ENCODE results near the gene SHBG.
A peak's percentile ranks its signal among the peaks of the same experiment; 100 is the strongest.
"Not testable (repeated sequence)": the region's sequence is repeated elsewhere in the genome, so short reads cannot be mapped to it uniquely, and the experiment has no call there.

The SHBG gene

GRCh38 chr17:7612294-7612640 lies 17.7 kb upstream of the SHBG start:
- no peak for DNase-seq (ENCODE audit: low spot score)

GRCh38 chr17:7613769-7614424 lies 16.0 kb upstream of the SHBG start:
- DNase-seq (ENCODE audit: low spot score): no peak

- DNase-seq (ENCODE audit: low spot score): peak; percentile 97
Measured at GRCh38 chr17:7614425-7615264, 15.3 kb upstream of the SHBG start, which contains the start of gene FXR2. Gene FXR2 (minus strand): TSS chr17:7614897. CDS start chr17:7614532, 365 bp downstream.

- no peak for DNase-seq (ENCODE audit: low spot score)
Measured at GRCh38 chr17:7615265-7615747, 14.6 kb upstream of the SHBG start.

- DNase-seq (ENCODE audit: low spot score): no peak
Measured at GRCh38 chr17:7618608-7619007, 11.3 kb upstream of the SHBG start.

- no peak for DNase-seq (ENCODE audit: low spot score)
Measured at GRCh38 chr17:7620835-7621234, 9.1 kb upstream of the SHBG start.

GRCh38 chr17:7623661-7624060 lies 6.3 kb upstream of the SHBG start:
- DNase-seq (ENCODE audit: low spot score): no peak

- DNase-seq (ENCODE audit: low spot score): not testable (repeated sequence)
Measured at GRCh38 chr17:7625749-7626148, 4.2 kb upstream of the SHBG start.

- DNase-seq (ENCODE audit: low spot score): no peak
Measured at GRCh38 chr17:7626307-7626706, 3.6 kb upstream of the SHBG start.

GRCh38 chr17:7626956-7627249 lies 3.0 kb upstream of the SHBG start:
- DNase-seq (ENCODE audit: low spot score): no peak

GRCh38 chr17:7627250-7628121 lies 2.4 kb upstream of the SHBG start, which contains the start of gene SAT2:
Gene SAT2 (minus strand): TSS chr17:7627821. CDS start chr17:7627635, 186 bp downstream.
- DNase-seq (ENCODE audit: low spot score): peak; percentile 78

GRCh38 chr17:7631398-7632380 lies 1.8 kb downstream of the SHBG start:
- DNase-seq (ENCODE audit: low spot score): no peak

- DNase-seq (ENCODE audit: low spot score): peak; percentile 63
Measured at GRCh38 chr17:7632492-7632894, 2.6 kb downstream of the SHBG start.

GRCh38 chr17:7633093-7633492 lies 3.2 kb downstream of the SHBG start:
- no peak for DNase-seq (ENCODE audit: low spot score)

GRCh38 chr17:7634384-7634783 lies 4.4 kb downstream of the SHBG start:
- DNase-seq (ENCODE audit: low spot score): no peak

- DNase-seq (ENCODE audit: low spot score): no peak
Measured at GRCh38 chr17:7636163-7636562, 6.2 kb downstream of the SHBG start.

- no peak for DNase-seq (ENCODE audit: low spot score)
Measured at GRCh38 chr17:7640783-7641182, 10.8 kb downstream of the SHBG start.

GRCh38 chr17:7641635-7642034 lies 11.7 kb downstream of the SHBG start:
- DNase-seq (ENCODE audit: low spot score): not testable (repeated sequence)

GRCh38 chr17:7644775-7645174 lies 14.8 kb downstream of the SHBG start:
- DNase-seq (ENCODE audit: low spot score): no peak

GRCh38 chr17:7646457-7646856 lies 16.5 kb downstream of the SHBG start:
- no peak for DNase-seq (ENCODE audit: low spot score)

GRCh38 chr17:7647018-7647417 lies 17.1 kb downstream of the SHBG start:
- no peak for DNase-seq (ENCODE audit: low spot score)
